Measurements from ENCODE around the gene GABRR3.

Gene GABRR3

GRCh38 chr3:97957617-97958311 lies 77.4 kb downstream of the GABRR3 start:
- H3K27me3 Mint-ChIP-seq (ENCODE audit: low read depth, poor library complexity): no peaks in the 10 kb centered on the region
- no peak for TF ChIP-seq CTCF (IDR thresholded peaks at IDR 0.05)
- no peak overlapping the region for H3K4me3 Mint-ChIP-seq
- peaks cover 13% of the 10 kb centered on the region for H3K4me1 Mint-ChIP-seq
- no peak overlapping the region for H3K27ac Mint-ChIP-seq
- no peaks in the 10 kb centered on the region for H3K9me3 Mint-ChIP-seq
- H3K36me3 Mint-ChIP-seq (ENCODE audit: low read depth): peaks cover 14% of the 10 kb centered on the region
- no peak for DNase-seq

GRCh38 chr3:97956051-97956450 lies 79.1 kb downstream of the GABRR3 start:
- Mint-ChIP-seq H3K27ac (no peak overlapping the region), H3K4me1 (peaks cover 13% of the 10 kb centered on the region), H3K4me3 (no peak overlapping the region), H3K27me3 (ENCODE audit: low read depth, poor library complexity) (no peaks in the 10 kb centered on the region), H3K36me3 (ENCODE audit: low read depth) (peaks cover 14% of the 10 kb centered on the region), H3K9me3 (no peaks in the 10 kb centered on the region)
- no peak for DNase-seq
- no peak for TF ChIP-seq CTCF (IDR thresholded peaks at IDR 0.05)

- Mint-ChIP-seq H3K27me3 (ENCODE audit: low read depth, poor library complexity) (no peaks in the 10 kb centered on the region), H3K9me3 (no peaks in the 10 kb centered on the region), H3K4me1 (peaks cover 13% of the 10 kb centered on the region), H3K27ac (peak overlapping the region; percentile 37), H3K36me3 (ENCODE audit: low read depth) (peaks cover 25% of the 10 kb centered on the region), H3K4me3 (peak overlapping the region; percentile 27)
- DNase-seq: peak; percentile 31
- TF ChIP-seq CTCF (IDR thresholded peaks at IDR 0.05): no peak
Measured at GRCh38 chr3:97954228-97954827, 80.8 kb downstream of the GABRR3 start.

- H3K9me3 Mint-ChIP-seq: no peaks in the 10 kb centered on the region
- no peak overlapping the region for H3K27ac Mint-ChIP-seq
- no peak for DNase-seq
- H3K36me3 Mint-ChIP-seq (ENCODE audit: low read depth): peaks cover 34% of the 10 kb centered on the region
- TF ChIP-seq CTCF (IDR thresholded peaks at IDR 0.05): no peak
- no peaks in the 10 kb centered on the region for H3K27me3 Mint-ChIP-seq (ENCODE audit: low read depth, poor library complexity)
- no peak overlapping the region for H3K4me3 Mint-ChIP-seq
- peaks cover 13% of the 10 kb centered on the region for H3K4me1 Mint-ChIP-seq
Measured at GRCh38 chr3:97952872-97953271, 82.2 kb downstream of the GABRR3 start.

GRCh38 chr3:97952280-97952679 lies 82.8 kb downstream of the GABRR3 start:
- no peak for TF ChIP-seq CTCF (IDR thresholded peaks at IDR 0.05)
- no peaks in the 10 kb centered on the region for H3K27me3 Mint-ChIP-seq (ENCODE audit: low read depth, poor library complexity)
- no peak overlapping the region for H3K27ac Mint-ChIP-seq

GRCh38 chr3:97950360-97950759 lies 84.8 kb downstream of the GABRR3 start:
- Mint-ChIP-seq H3K36me3 (ENCODE audit: low read depth) (peaks cover 51% of the 10 kb centered on the region), H3K4me1 (peaks cover 13% of the 10 kb centered on the region), H3K27me3 (ENCODE audit: low read depth, poor library complexity) (no peaks in the 10 kb centered on the region), H3K4me3 (no peak overlapping the region), H3K9me3 (no peaks in the 10 kb centered on the region), H3K27ac (no peak overlapping the region)
- no peak for TF ChIP-seq CTCF (IDR thresholded peaks at IDR 0.05)
- DNase-seq: no peak

More at GRCh38 chr3:97952280-97952679, 82.8 kb downstream of the GABRR3 start:
- H3K4me1 Mint-ChIP-seq: peaks cover 13% of the 10 kb centered on the region
- no peak for DNase-seq
- H3K9me3 Mint-ChIP-seq: no peaks in the 10 kb centered on the region
- H3K36me3 Mint-ChIP-seq (ENCODE audit: low read depth): peaks cover 35% of the 10 kb centered on the region
- H3K4me3 Mint-ChIP-seq: no peak overlapping the region

Data from nephron progenitor cell (in vitro differentiated cells).